NOMO-1 treated with dmso at 0.1 percent for 144 hours (cell line): Measurements from ENCODE around the gene ASIC2.
A peak's percentile ranks its signal among the peaks of the same experiment; 100 is the strongest.

Experiments used
- DNase-seq: peaks from one replicate; lab custom pipeline; 2025; ENCODE audit not compliant: unreplicated experiment; lab: John Stamatoyannopoulos, UW

The ASIC2 gene

GRCh38 chr17:33292981-33293867, at the start of gene ASIC2:
ASIC2 (minus strand) TSS chr17:33293295.
- DNase-seq, result peak; percentile 61

- peak; percentile 84 for DNase-seq
These were observed 48.9 kb upstream of the ASIC2 start for GRCh38 chr17:33342025-33342424.

GRCh38 chr17:33338242-33338641, 45.1 kb upstream of the ASIC2 start:
- no peak for DNase-seq

- no peak for DNase-seq
These were observed 42.5 kb upstream of the ASIC2 start for GRCh38 chr17:33335491-33336173.

- DNase-seq, result no peak
These were observed 41.6 kb upstream of the ASIC2 start for GRCh38 chr17:33334703-33335102.

- no peak for DNase-seq
These were observed 37.8 kb upstream of the ASIC2 start for GRCh38 chr17:33330877-33331276.

GRCh38 chr17:33328129-33328528, 35.0 kb upstream of the ASIC2 start:
- DNase-seq, result no peak

GRCh38 chr17:33324736-33325135, 31.6 kb upstream of the ASIC2 start:
- no peak for DNase-seq

GRCh38 chr17:33322063-33322462, 29.0 kb upstream of the ASIC2 start:
- DNase-seq, result no peak

GRCh38 chr17:33318241-33318640, 25.1 kb upstream of the ASIC2 start:
- no peak for DNase-seq

- no peak for DNase-seq
These were observed 23.7 kb upstream of the ASIC2 start for GRCh38 chr17:33316746-33317145.

- DNase-seq, result no peak
These were observed 17.2 kb upstream of the ASIC2 start for GRCh38 chr17:33310296-33310695.

GRCh38 chr17:33303254-33303653, 10.2 kb upstream of the ASIC2 start:
- peak; percentile 34 for DNase-seq

- DNase-seq, result peak; percentile 20
These were observed 9.3 kb upstream of the ASIC2 start for GRCh38 chr17:33302394-33302793.

GRCh38 chr17:33300241-33300640, 7.1 kb upstream of the ASIC2 start:
- DNase-seq, result no peak

- DNase-seq, result no peak
These were observed 6.0 kb upstream of the ASIC2 start for GRCh38 chr17:33299115-33299514.

GRCh38 chr17:33297643-33298042, 4.5 kb upstream of the ASIC2 start:
- DNase-seq, result no peak

GRCh38 chr17:33294994-33295393, 1.9 kb upstream of the ASIC2 start:
- DNase-seq, result no peak

- peak; percentile 2 for DNase-seq
These were observed 704 bp downstream of the ASIC2 start for GRCh38 chr17:33292201-33292980.

- peak; percentile 60 for DNase-seq
These were observed 1.6 kb downstream of the ASIC2 start for GRCh38 chr17:33291248-33292200.
